ENCODE measurements around the gene ARHGAP26.
A peak's percentile ranks its signal among the peaks of the same experiment; 100 is the strongest.
"Not testable (repeated sequence)": the region's sequence is repeated elsewhere in the genome, so short reads cannot be mapped to it uniquely, and the experiment has no call there.

DNA sequence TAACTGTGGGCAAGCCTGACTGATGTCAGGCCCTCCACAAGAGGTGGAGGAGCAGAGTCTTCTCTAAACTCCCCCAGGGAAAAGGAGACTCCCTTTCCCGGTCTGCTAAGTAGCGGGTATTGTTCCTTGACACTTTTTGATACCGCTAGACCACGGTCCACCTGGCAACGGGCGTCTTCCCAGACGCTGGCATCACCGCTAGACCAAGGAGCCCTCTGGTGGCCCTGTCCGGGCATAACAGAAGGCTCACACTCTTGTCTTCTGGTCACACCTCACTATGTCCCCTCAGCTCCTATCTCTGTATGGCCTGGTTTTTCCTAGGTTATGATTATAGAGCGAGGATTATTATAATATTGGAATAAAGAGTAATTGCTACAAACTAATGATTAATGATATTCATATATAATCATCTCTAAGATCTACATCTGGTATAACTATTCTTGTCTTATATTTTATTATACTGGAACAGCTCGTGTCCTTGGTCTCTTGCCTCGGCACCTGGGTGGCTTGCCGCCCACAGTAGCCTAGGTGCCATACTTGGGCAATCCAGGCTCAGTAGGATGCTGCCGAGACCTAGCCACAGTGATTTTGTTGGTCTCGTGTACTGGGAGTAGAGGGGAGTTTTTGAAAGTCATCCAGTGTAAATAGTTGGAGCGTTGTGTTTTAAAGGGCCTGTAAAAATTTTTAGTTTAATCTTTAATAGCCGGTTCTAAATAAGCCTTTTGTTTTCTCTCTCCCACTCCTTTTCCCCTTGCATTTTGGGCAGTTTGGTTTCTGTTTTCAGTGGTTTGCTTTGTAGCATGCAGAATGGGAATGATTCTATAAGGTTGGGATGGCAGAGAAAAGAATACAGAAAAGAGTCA, 195.3 kb downstream of the ARHGAP26 start:
- TF ChIP-seq CTCF (IDR thresholded peaks at IDR 0.05): peak in 3 of 4 experiments; percentile 16 to 20 (median 17)
- not testable (repeated sequence) for TF ChIP-seq POLR2A (IDR thresholded peaks at IDR 0.05)
